HG03159 (cell line): ENCODE results near the gene RCVRN.

Experiments used
- ATAC-seq: cut with Tn5 transposase; IDR thresholded peaks from one replicate; pipeline ENCODE4 v1.9.1; 2021; ENCODE audit warnings: mild to moderate bottlenecking, moderate library complexity; ENCODE audit not compliant: unreplicated experiment

RCVRN gene

DNA sequence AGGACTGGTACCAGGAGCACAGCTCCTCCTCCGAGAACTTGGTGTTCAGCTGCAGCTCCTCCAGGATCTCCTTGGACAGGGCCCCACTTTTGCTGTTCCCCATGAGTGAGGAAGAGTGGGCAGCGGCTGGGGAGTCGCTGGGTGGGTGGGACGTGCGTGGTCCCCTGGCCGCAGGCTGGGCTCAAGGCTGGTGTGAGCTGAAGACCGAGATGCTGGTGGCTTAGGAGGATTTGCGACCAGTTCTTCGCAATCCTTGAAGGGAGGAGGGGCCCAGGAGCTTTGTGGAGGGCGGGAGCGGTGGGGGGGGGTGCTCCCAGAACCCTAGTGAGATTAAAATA, at the start of gene RCVRN:
RCVRN (minus strand) TSS at position 194 of the 338 bp plus-strand sequence; CDS start at position 103, 91 bp downstream.
- no peak for ATAC-seq

DNA sequence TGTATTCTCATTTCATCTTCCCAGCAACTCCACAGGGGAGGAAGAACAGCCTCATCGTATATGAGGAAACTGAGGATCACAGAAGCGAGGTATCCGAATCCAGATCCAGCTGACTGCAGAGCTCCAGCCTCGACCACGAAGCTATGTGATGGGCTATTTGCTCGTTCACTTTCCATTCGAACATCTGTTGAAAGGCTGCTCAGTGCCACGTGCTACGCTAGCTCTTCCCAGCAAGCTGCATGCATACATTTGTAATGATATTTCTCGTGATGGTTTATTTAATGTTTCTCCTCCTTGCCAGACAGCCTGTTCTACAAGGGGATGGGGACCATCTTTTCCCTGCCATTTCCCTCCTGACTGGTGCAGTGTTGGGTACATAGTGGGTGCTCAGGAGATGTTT, 48.4 kb upstream of the RCVRN start:
- ATAC-seq, result no peak

DNA sequence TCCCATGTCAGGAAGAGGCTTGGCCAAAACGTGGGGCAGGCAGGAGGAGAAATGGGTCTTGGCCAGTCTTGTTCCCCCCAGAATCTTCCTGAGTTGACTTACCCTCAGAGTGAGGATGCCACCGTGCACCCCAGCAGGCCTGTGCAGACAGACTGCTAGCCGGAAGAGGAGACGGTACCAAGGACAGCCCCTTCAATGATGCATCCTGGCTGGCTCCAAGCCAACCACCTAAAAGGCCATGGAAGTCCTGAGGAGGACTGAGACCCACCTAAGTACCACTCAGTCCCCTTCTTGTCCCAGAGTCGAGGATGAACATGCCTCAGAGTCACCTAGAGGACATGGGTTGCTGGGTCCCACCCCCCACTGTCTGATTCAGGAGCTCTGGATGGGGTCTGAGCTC, 46.7 kb upstream of the RCVRN start:
- ATAC-seq, result no peak

DNA sequence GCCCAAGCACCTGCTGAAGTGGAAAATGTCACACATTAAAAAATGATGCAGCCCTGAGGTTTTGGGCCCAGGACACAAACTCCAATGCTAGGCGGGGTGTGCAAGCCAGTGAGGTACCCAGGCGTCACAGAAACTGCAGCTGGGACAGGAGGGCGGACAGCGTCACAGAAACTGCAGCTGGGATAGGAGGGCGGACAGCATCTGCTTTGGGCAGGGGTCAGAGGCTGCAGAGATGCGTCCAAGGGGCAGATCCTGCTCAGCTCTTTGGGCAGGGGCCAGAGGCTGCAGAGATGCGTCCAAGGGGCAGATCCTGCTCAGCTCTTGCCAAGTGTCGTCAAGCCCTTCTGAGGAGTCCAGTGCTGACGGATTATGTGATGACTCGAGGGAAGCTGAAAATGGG, 43.9 kb upstream of the RCVRN start:
- ATAC-seq, result no peak

DNA sequence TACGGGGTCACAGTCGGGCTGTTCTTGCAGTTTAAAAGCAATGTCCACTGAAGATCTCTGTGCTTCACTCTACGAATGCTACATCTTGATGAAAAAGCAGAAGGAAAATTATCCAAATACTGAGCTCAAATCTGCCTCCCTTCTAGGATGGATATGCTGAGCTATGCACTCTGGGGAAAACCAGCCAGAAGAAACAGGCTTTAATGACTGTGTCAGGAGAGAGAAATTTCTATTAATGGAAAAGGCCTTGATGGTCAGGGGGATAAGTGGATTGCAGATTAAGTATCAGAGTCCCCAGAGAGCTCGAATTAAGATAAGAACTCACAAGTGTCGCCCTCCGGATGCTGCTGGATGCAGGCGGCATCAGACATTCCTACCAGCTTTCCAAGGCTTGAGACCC, 39.6 kb upstream of the RCVRN start:
- no peak for ATAC-seq

DNA sequence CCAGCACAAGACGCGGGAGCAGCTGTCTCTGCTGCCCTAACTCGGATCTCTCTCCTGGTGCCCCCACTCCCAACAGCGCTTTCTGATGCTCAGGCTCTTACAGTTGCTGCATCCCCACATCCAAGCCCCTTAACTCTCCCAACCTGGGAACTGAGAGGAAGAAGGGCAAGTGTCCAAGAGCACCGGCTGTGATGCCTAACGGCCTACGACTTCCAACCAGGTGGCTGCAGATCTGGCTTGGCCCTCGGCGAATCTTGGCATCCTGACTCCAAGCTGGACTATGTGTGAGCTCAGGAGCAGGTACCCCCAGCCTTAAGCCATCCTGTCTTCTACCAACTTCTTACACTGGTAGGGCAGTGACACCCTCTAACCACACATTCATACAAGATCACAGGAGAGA, 38.3 kb upstream of the RCVRN start:
- no peak for ATAC-seq

DNA sequence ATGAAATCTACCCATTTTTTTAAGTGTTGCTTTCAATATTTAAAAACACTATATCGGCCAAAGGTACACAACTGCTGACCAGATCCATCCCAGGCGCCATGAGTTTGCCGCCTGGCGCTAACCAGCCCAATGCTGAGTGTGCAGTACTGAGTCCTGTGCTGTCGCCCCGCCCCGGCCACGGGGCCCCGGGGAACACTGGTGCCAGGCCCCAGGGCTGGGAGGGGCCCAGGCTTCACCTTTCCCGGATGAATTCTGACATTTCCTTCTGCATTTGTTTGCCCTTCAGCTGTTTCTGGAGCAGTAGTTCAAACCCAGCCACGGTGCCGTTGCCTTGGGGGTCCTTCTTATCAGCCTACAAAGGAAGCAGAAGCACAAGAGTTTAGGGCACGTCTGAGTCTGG, 37.8 kb upstream of the RCVRN start:
- no peak for ATAC-seq

DNA sequence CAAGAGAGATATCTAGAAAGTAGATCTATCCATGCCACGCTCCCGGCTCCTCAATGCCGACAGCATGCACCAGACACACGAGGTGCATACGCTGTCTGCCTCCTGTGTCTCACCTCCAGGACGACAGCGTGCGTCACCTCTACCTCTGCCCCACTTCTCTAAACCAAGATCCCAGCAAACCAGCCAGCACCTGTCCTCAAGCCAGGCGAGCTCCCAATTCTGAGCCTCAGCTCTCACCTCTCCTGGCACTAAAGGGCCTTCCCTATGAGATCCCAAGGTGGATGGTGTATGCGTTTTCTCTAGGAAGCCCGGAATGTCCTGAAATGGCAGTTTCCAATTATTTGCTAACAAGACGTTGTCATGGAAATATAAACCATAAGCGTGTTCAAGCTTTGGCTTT, 36.2 kb upstream of the RCVRN start:
- no peak for ATAC-seq

DNA sequence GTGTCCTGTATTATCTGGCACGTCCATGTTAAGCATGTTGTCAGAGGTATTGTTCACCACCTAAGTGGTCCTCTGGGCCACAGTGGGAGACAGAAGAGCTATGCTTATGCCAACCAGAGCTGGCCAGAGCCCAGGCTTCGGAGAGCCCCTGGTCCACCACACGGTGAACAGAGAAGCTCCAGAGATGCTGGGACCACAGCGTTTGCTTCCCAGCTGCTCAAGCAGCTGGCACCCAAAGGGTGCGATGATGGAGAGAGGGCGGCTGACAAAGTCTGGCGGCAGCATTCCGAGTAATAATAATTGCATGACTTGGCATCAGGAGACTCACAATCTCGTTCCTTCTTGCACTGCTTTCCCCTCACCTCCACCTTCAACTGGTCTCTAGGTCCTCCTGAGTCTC, 35.8 kb upstream of the RCVRN start:
- ATAC-seq, result no peak

DNA sequence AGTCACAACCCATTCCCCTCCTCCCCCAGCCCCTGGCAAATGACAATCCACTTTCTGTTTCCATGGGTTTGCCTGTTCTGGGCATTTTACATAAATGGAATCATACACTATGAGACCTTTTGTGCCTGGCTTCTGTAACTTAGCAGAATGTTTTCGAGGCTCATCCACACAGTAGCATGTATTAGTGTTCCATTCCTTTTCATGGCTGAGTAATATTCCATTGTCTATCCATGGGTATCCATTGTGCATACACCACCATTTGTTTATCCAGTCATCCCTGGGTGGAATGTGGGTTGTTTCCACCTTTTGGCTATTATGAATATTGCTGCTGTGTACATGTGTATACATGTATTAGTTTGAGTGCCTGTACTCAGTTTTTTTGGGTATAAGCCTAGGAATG, 33.7 kb upstream of the RCVRN start:
- no peak for ATAC-seq

DNA sequence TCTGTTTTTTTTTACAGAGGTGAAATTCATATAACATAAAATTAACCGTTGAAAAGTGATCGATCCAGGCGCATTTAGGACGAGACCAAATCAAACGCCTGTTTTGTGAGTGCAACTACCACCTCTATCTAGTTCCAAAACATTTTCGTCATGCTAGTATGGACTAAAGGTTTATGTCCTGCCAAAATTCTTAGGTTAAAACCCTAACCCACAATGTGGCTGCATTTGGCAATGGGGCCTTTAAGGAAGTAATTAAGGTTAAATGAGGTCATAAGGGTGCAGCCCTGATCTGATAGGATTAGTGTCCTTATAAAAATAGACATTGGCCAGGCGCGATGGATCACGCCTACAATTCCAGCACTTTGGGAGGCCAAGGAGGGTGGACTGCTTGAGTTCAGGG, 32.8 kb upstream of the RCVRN start:
- ATAC-seq, result no peak

DNA sequence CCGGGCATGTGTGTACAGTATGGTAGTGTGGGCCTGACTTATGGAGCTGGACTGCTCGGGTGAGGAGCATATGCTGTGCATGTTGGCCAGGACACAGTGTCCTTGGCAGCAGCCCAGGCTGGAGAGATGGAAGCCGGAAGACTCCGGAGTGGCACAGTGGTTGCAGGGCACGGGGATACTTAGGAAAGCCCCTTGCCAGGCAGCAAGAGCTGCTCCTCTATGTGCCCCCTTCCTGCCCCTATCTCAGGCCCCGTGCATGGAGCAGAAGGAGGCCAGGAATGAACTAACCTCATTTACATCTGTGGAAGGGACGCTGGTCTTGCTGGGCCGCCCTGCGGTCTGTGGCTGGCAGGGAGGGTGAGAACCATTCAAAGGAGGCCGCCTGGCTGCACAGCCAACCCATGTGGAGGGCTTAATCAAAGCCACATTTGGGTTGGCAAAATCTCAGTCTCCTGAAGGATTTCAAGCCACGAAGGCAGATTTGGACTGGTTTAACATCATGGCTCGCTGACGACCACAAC, 32.2 kb upstream of the RCVRN start:
- ATAC-seq, result no peak

DNA sequence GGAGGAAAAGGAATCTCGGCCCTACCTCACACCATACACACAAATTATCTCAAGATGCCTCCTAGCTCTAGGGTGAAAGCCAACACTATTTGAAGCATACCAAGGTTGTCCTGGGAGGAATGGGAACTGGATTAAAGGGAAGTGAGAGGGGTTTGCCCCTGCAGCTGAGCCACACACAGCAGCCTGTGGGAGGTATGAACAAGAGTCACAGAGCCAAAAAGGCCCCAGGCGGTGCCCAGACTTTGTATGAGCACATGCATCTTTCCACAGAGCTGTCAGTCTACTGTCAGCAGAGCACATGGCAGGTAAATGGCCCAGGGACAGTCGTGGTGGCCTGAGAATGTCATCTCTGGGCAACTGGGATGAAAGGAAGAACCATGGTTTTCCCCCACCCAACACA, 31.0 kb upstream of the RCVRN start:
- no peak for ATAC-seq

DNA sequence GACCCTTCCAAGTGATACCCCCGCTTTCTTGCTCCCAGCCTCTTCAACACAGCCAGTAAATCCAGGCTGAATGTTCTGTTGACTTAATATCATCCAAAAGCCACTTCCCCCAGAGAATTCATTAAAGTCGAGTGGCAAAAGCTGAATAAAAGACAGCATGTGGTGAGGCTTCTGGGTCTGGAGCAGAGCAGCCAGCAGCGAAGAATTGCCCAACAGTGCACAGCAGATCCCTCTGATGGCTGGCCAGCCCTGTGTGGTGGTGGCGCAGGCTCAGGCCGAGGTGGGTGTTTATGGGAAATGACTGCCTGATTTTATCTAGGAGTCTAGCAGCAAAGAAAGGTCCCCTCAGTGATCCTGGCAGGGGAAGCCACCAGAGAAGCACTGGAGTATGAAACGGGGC, 30.3 kb upstream of the RCVRN start:
- no peak for ATAC-seq

DNA sequence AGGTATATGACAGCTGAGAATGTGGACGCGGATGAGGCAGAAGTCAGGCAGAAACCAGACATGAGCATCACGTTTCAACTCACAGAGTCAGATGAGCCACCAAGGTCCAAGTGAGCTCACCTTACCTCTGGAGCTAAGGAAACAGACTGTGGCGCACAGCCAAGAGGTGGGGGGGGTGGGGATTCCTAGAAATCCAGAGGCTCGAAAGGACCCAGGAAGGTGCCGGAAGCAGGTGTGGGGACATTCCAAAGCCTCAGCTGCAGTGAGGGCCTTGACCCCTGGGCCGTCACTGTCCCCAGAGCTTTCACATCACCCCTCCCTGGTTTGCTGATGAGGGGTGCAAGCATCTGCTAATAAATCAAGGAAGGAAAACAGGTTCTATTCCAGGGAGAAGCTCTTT, 29.3 kb upstream of the RCVRN start:
- ATAC-seq, result no peak

DNA sequence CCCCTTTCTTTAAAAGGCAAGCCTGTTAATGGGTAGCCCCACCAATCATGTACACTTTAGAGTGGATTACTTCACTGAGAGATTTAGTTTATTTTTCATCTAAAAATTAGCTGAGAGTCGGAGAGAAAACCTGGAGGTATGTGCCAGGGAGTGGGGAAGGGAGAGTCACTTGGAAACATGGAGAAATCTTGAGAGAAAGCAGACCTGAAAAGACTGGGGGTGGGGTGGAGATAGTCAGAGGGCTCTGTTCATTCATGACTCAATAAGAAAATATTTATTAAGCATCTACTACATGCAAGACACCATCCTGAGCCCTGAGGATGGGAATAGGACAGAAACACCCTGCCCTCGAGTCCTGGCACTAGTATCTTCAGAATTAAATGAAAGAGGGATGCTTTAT, 27.4 kb upstream of the RCVRN start:
- ATAC-seq, result no peak

DNA sequence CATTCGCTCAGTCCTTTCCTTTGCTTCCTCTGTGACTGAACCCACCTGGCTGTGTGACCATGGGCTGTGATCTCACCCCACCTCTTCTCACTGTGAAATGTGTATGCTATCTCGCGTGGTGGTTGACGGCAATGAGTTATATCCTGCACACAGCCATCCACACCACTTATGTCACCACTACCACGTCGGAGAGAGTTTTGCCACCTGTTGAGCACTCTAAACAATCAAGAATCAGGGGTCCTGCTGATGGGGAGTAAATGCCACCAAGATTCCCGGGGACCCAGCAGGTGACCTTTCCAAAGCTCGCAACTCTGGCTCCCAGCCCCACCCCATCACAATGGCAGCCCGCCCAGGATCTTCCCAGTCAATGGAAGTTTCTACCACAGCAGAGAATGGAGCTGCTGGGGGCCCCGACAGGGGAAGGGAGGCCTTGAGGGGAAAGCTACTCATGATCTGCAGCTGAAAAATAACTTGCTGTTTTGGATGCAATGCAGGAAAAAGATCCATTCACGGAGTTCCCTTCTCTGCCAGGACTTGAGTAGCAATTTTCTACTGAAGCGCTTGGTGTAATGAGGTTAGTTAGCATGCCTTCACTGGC, 26.2 kb upstream of the RCVRN start:
- no peak for ATAC-seq

DNA sequence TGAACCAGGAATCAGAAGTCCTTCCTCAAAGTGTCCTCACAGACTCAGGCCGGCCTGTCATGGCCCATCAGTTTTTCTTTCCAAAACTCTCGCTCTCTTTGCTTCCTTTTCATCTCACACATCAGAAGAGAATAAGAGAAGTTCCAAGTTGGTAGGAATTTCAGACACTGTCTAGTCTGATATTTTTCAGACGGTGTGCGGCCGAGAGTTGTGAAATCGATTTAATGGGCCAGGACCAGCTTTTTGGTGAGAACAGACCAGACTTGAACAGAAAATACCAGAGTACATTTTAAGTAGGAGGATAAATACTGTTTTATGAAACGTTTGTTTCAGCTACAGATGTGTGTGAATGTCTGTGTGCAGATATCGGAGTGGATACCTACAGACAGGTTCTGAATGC, 24.8 kb upstream of the RCVRN start:
- ATAC-seq, result no peak

DNA sequence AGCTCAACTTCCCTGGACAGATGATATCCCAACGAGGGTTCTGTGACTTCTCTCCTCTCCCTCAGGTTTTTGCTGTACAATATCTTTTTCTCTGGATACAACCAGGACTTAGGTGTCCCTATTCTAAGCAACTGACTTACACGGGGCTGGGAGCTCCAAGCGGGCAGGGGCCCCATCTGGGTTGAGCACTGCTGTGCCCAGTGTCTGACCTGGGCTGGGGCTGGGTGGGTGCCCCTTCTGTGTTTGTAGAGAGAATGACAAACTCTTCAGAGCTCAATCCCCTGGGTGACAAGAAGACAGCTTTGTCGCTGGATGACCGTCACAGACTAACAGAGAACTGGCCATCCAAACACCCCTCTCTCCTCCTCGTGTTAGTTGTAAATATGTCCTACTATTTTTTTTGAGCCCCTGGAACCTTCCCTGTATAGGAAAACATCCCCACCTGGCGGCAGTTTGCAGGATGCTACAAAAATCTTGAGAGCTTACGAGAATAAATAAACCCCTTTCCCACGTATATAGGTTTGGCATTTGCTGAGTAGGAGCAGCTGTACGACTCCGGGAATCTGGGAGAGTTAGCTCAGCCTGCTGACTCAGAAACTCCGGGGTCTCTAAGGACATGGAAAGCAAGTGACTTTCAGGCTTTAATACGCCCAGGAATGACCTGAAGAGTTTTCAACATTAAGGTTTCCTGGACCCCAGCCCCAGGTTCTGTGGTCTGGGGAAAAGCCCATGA, 23.7 kb upstream of the RCVRN start:
- no peak for ATAC-seq

DNA sequence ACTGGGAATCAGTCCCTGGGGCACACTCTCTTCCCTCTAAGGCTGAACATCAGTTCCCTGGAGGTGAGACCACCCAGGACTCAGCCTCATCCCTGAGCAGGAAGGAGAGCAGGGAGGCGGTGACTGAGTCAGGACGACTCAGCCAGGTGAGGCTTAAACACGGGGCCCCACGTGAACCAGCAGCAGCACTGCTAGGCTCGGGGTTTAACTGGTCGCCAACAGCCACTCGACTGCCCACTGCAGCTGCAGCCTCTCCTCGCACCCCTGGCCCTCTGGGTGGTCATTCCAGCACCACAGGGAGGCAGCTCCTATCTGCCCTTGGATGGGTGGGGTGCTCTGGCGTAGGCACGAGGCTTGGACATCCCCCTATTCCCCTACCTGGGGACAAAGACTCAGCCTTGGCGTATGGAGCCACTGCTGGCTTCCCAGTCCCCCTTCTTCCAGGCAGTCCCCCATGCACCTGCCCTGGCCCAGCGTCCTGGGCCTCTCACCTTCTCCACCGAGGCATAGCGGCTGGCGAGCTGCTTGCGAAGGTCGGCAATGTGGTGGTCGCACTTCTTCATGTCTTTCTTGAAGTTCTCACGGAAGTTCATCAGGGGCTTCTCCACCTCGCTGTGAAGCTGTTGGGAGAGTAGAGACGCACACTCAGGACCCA, 21.2 kb upstream of the RCVRN start:
- no peak for ATAC-seq

DNA sequence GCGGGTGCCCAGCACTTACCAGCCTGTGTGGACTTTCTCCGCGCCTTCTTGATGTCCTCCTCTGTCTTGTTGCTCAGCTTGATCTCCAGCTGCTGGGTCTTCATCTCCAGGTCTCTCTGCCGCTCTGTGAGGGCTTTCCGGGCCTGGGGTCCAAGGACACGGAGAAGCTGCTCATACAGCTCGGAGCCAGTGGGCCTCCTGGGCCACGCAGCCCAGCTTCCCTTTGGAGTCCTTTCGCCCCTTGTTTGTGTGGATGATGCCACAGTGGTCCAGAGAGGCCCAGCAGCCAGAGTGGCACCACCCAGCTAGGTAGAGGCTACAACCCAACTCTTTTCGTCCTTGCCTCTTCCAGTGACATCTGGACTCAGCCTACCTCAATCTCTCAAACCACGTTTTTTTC, 20.4 kb upstream of the RCVRN start:
- no peak for ATAC-seq

DNA sequence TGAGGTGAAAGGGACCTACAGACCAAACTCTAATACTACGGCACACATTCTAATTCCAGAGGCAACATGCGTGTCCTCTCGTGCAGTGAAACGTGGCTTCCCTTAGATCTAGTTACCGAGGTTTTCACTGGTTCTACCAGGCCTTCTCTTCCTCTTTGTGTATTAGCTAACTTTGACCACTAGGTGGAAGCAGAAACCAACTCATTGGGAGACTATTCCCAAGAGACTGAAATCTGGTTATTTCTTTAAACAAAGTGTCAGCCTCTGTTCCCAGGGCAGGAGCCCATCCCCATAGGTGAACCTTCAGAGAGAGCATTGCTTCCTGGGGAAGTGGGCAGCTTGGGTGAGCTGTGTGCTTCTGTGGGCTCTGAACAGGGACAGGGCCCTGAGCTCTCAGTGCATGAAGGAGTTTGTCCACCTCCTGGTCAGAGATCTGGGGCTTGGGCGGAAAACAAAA, 19.7 kb upstream of the RCVRN start:
- no peak for ATAC-seq
